ACHN (cell line): ENCODE data around the gene KRTCAP2.

ENCODE experiments used
- DNase-seq: peaks from one replicate; pipeline ENCODE4 v3.0.0-alpha.2; 2015
- in situ Hi-C: cut with HindIII; loops from 2 replicates; pipeline ENCODE4 v1.10.0; 2017; ENCODE audit warnings: low sequenced_read_pairs, low pct_ligation_motif_present, low pct_unique_long_range_greater_than_20kb

The KRTCAP2 gene

GRCh38 chr1:155186794-155187455, 13.8 kb upstream of the KRTCAP2 start:
- in situ Hi-C loops, result no loop called here
- no peak for DNase-seq

GRCh38 chr1:155186067-155186793, 13.1 kb upstream of the KRTCAP2 start:
- in situ Hi-C loops, result no loop called here
- no peak for DNase-seq

GRCh38 chr1:155185783-155186066, 12.6 kb upstream of the KRTCAP2 start:
- in situ Hi-C loops, result no loop called here
- DNase-seq, result no peak

- in situ Hi-C loops, result no loop called here
- DNase-seq, result no peak
These were observed 12.0 kb upstream of the KRTCAP2 start for GRCh38 chr1:155184835-155185782.

GRCh38 chr1:155184351-155184811, 11.3 kb upstream of the KRTCAP2 start:
- no peak for DNase-seq
- in situ Hi-C loops, result no loop called here

GRCh38 chr1:155183775-155184221, 10.7 kb upstream of the KRTCAP2 start:
- in situ Hi-C loops, result no loop called here
- DNase-seq, result no peak

- DNase-seq, result no peak
- in situ Hi-C loops, result no loop called here
These were observed 9.0 kb upstream of the KRTCAP2 start for GRCh38 chr1:155182052-155182550.

GRCh38 chr1:155181371-155182051, 8.4 kb upstream of the KRTCAP2 start:
- DNase-seq, result no peak
- in situ Hi-C loops, result no loop called here

GRCh38 chr1:155179112-155180031, 6.3 kb upstream of the KRTCAP2 start:
- in situ Hi-C loops, result no loop called here
- no peak for DNase-seq

- in situ Hi-C loops, result no loop called here
These were observed 5.5 kb upstream of the KRTCAP2 start for GRCh38 chr1:155178441-155179111.

GRCh38 chr1:155177918-155178281, 4.8 kb upstream of the KRTCAP2 start:
- in situ Hi-C loops, result no loop called here
- DNase-seq, result no peak

More at GRCh38 chr1:155178441-155179111, 5.5 kb upstream of the KRTCAP2 start:
- DNase-seq, result no peak

- in situ Hi-C loops, result no loop called here
- DNase-seq, result no peak
These were observed 4.3 kb upstream of the KRTCAP2 start for GRCh38 chr1:155177192-155177917.

GRCh38 chr1:155176544-155177071, 3.5 kb upstream of the KRTCAP2 start:
- in situ Hi-C loops, result no loop called here
- DNase-seq, result peak; percentile 82

- in situ Hi-C loops, result no loop called here
- DNase-seq, result peak; percentile 26
These were observed 2.8 kb upstream of the KRTCAP2 start for GRCh38 chr1:155175927-155176371.

GRCh38 chr1:155175281-155175926, 2.3 kb upstream of the KRTCAP2 start:
- DNase-seq, result no peak
- in situ Hi-C loops, result no loop called here
